Left lung (tissue), 10 donors: ENCODE measurements around the gene SAMHD1. TPM values are rescaled to one million over a fixed set of nuclear protein-coding genes. Genes with fewer than 3 reads are reported as not detected.
A peak's percentile ranks its signal among the peaks of the same experiment; 100 is the strongest.

Source experiments
- ATAC-seq: fragments of 200-7000 bp; cut with Tn5 transposase; one replicate; pipeline ENCODE4 v1.9.1; 2020; ENCODE audit warnings: moderate library complexity
- DNase-seq, 4 donors: peaks; one replicate each; pipeline ENCODE4 v3.0.0-alpha.2; 2013 to 2020
- H3K27ac ChIP-seq, 2 donors: fragments of 200-600 bp; sonication (generic) in 1 of 2; one replicate each; pipeline versions ENCODE4 v1.5.0 to v1.8.0; 2020 to 2021
- H3K27me3 ChIP-seq, 2 donors: fragments of 200-600 bp; sonication (generic) in 1 of 2; one replicate each; pipeline versions ENCODE4 v1.5.0 to v1.8.0; 2020 to 2021
- H3K36me3 ChIP-seq, 2 donors: fragments of 200-600 bp; sonication (generic) in 1 of 2; one replicate each; pipeline versions ENCODE4 v1.5.0 to v1.8.0; 2020 to 2021
- H3K4me1 ChIP-seq, 2 donors: fragments of 200-600 bp; one replicate each; pipeline ENCODE4 v1.8.0; 2021
- H3K4me3 ChIP-seq, 2 donors: fragments of 200-600 bp; sonication (generic) in 1 of 2; one replicate each; pipeline versions ENCODE4 v1.5.0 to v1.8.0; 2020 to 2021; ENCODE audit warnings: mild to moderate bottlenecking in 1 of 2
- H3K9me3 ChIP-seq, 2 donors: fragments of 200-600 bp; sonication (generic) in 1 of 2; one replicate each; pipeline versions ENCODE4 v1.5.0 to v1.8.0; 2020 to 2021
- CTCF ChIP-seq, 2 donors: fragments of 200-600 bp; sonication (generic) in 1 of 2; IDR thresholded peaks; one replicate each; pipeline versions ENCODE4 v1.5.0 to v1.8.0; 2021; ENCODE audit warnings: antibody characterized with exemption in 2 of 2
- intact Hi-C, 2 donors: fragments of 100-400 bp; cut with DNase I; formaldehyde crosslinking; loops; one replicate each; pipeline versions ENCODE4 v1.11.2 to v1.14.2; 2022
- polyA plus RNA-seq, 6 donors: library from polyadenylated mRNA; unstranded; fragments of 120-200 nt; gene quantifications; one replicate each; pipeline ENCODE4 v1.2.1, GENCODE V29; 2013; ENCODE audit not compliant: insufficient read length in 6 of 6
- total RNA-seq, 2 donors: library from RNA; stranded (reverse); fragmentation: NEBNext Ultra II Directional; extraction: Animal tissue kit (Norgen Biotek cat#: 25700); gene quantifications; one replicate each; pipeline ENCODE4 v1.2.1, GENCODE V29; 2021
- donor health status: DM: no; HTN: yes; CAD: no.
- donor health status: DM: no; HTN: no; CAD: no.

The SAMHD1 gene
- total and polyA plus RNA-seq, 8 donors, result 31.8 to 197 (median 38.7) TPM

- ATAC-seq (no peak), DNase-seq (peak in 1 of 4 donors; percentile 49)
- intact Hi-C loops, result no loop called here
- no peaks in the 10 kb centered on the region for H3K9me3 ChIP-seq
- no peak for TF ChIP-seq CTCF (IDR thresholded peaks at IDR 0.05)
- no peaks in the 10 kb centered on the region for H3K36me3 ChIP-seq
- no peak overlapping the region for H3K4me3 ChIP-seq
- H3K4me1 ChIP-seq, result no peaks in the 10 kb centered on the region
- no peaks in the 10 kb centered on the region for H3K27me3 ChIP-seq
- no peak overlapping the region for H3K27ac ChIP-seq
Observed at GRCh38 chr20:36872852-36873251, 78.7 kb downstream of the SAMHD1 start.

GRCh38 chr20:36871640-36872570, 79.6 kb downstream of the SAMHD1 start:
- no peak for TF ChIP-seq CTCF (IDR thresholded peaks at IDR 0.05)
- DNase-seq (peak in 1 of 4 donors; percentile 45), ATAC-seq (no peak)
- H3K4me1 ChIP-seq, result peaks cover 0 to 3% of the 10 kb centered on the region in 2 donors
- H3K27ac ChIP-seq, result no peak overlapping the region
- H3K27me3 ChIP-seq, result no peaks in the 10 kb centered on the region
- H3K36me3 ChIP-seq, result no peaks in the 10 kb centered on the region
- H3K9me3 ChIP-seq, result no peaks in the 10 kb centered on the region
- no peak overlapping the region for H3K4me3 ChIP-seq
- intact Hi-C loops, result no loop called here

- no peaks in the 10 kb centered on the region for H3K36me3 ChIP-seq
- H3K27me3 ChIP-seq, result peaks cover 0 to 31% of the 10 kb centered on the region in 2 donors
- intact Hi-C loops, result no loop called here
- H3K27ac ChIP-seq, result no peak overlapping the region
- peaks cover 7 to 26% of the 10 kb centered on the region in 2 donors for H3K4me1 ChIP-seq
- no peak overlapping the region for H3K4me3 ChIP-seq
- DNase-seq (no peak), ATAC-seq (no peak)
- TF ChIP-seq CTCF (IDR thresholded peaks at IDR 0.05), result no peak
- H3K9me3 ChIP-seq, result no peaks in the 10 kb centered on the region
Observed at GRCh38 chr20:36866681-36867495, 84.6 kb downstream of the SAMHD1 start.

DNA sequence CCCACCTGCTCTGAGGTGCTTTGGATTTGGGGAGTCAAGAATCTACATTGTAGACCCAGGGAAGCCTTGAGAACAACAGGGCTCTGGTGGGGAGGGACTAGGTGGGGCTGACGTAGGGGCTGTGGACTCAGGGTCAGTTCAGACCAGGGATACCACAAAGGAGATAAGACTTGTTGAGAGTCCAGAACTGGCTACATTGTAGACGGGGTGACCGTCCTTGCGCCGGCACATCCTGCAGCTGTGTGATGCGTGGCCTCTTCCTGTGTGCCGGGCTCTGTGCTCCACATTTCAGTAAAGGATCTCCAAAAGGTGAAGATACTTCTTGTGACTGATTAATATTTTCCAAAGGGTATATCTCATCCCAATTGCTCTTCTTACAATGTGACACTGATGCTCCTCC, 85.3 kb downstream of the SAMHD1 start:
- ATAC-seq (no peak), DNase-seq (no peak)
- H3K27ac ChIP-seq, result no peak overlapping the region
- peaks cover 7 to 34% of the 10 kb centered on the region in 2 donors for H3K4me1 ChIP-seq
- peaks cover 0 to 34% of the 10 kb centered on the region in 2 donors for H3K27me3 ChIP-seq
- no peaks in the 10 kb centered on the region for H3K36me3 ChIP-seq
- no peak for TF ChIP-seq CTCF (IDR thresholded peaks at IDR 0.05)
- no peaks in the 10 kb centered on the region for H3K9me3 ChIP-seq
- intact Hi-C loops, result no loop called here
- H3K4me3 ChIP-seq, result no peak overlapping the region

GRCh38 chr20:36865861-36866149, 85.7 kb downstream of the SAMHD1 start:
- TF ChIP-seq CTCF (IDR thresholded peaks at IDR 0.05), result no peak
- ATAC-seq, result no peak
- Histone ChIP-seq H3K27ac (no peak overlapping the region), H3K4me3 (no peak overlapping the region), H3K36me3 (no peaks in the 10 kb centered on the region), H3K27me3 (peaks cover 0 to 34% of the 10 kb centered on the region in 2 donors), H3K9me3 (no peaks in the 10 kb centered on the region), H3K4me1 (peaks cover 7 to 37% of the 10 kb centered on the region in 2 donors)
- no peak for DNase-seq
- intact Hi-C loops, result no loop called here
